Neural cell (in vitro differentiated cells): ENCODE results near the gene AKT3. TPM values are rescaled to one million over a fixed set of nuclear protein-coding genes. Genes with fewer than 3 reads are reported as not detected.

Experiments
- H2AFZ ChIP-seq: fragments of 200-600, 300-800 bp; sonication (generic), shearing (Covaris generic); 2 replicates; pipeline ENCODE4 v1.6.0; 2014; ENCODE audit warnings: low read depth, mild to moderate bottlenecking, antibody characterized with exemption, low read length, moderate library complexity
- H3F3A ChIP-seq: fragments of 200-600 bp; shearing (Covaris generic); 2 replicates; pipeline ENCODE4 v1.6.1; 2016; ENCODE audit warnings: mild to moderate bottlenecking, moderate library complexity, mixed read lengths, antibody characterized with exemption, low read length; ENCODE audit not compliant: insufficient read depth, poor library complexity, severe bottlenecking
- H3K27ac ChIP-seq: fragments of 200-600, 300-800 bp; sonication (generic), shearing (Covaris generic); 2 replicates; pipeline ENCODE4 v1.5.1; 2014; ENCODE audit warnings: mild to moderate bottlenecking, low read length, moderate library complexity
- H3K27me3 ChIP-seq: fragments of 300-800, 200-600 bp; sonication (generic), shearing (Covaris generic); 2 replicates; pipeline ENCODE4 v1.6.0; 2014; ENCODE audit warnings: mild to moderate bottlenecking, low read depth, low read length, moderate library complexity; ENCODE audit not compliant: insufficient read depth
- H3K36me3 ChIP-seq: fragments of 300-800, 200-600 bp; sonication (generic), shearing (Covaris generic); 2 replicates; pipeline ENCODE4 v1.5.1; 2014; ENCODE audit warnings: mild to moderate bottlenecking, antibody characterized with exemption, low read length, moderate library complexity; ENCODE audit not compliant: insufficient read depth
- H3K4me2 ChIP-seq: fragments of 300-800, 200-600 bp; sonication (generic), shearing (Covaris generic); 2 replicates; pipeline ENCODE4 v1.6.0; 2014; ENCODE audit warnings: mild to moderate bottlenecking, low read length
- H3K4me3 ChIP-seq: fragments of 300-800, 200-600 bp; sonication (generic), shearing (Covaris generic); 2 replicates; pipeline ENCODE4 v1.5.1; 2014; ENCODE audit warnings: mild to moderate bottlenecking, low read length, moderate library complexity
- H3K79me2 ChIP-seq: fragments of 200-600 bp; shearing (Covaris generic); replicated peaks from 2 replicates; pipeline ENCODE4 v1.6.0; 2014; ENCODE audit warnings: mild to moderate bottlenecking, low read length, moderate library complexity; ENCODE audit not compliant: insufficient read depth
- H3K9ac ChIP-seq: fragments of 300-800, 200-600 bp; sonication (generic), shearing (Covaris generic); 2 replicates; pipeline ENCODE4 v1.6.1; 2016; ENCODE audit warnings: mild to moderate bottlenecking, low read length, mixed read lengths
- H3K9me2 ChIP-seq: fragments of 200-600 bp; shearing (Covaris generic); 2 replicates; pipeline ENCODE4 v1.6.1; 2016; ENCODE audit warnings: mild to moderate bottlenecking, low read length, mixed read lengths; ENCODE audit not compliant: insufficient read depth
- H3K9me3 ChIP-seq: fragments of 200-600, 300-800 bp; sonication (generic), shearing (Covaris generic); 2 replicates; pipeline ENCODE4 v1.6.1; 2016; ENCODE audit warnings: mild to moderate bottlenecking, mixed run types, low read length, moderate library complexity, mixed read lengths
- H4K20me1 ChIP-seq: fragments of 200-600 bp; shearing (Covaris generic); 2 replicates; pipeline ENCODE4 v1.6.1; 2016; ENCODE audit warnings: mild to moderate bottlenecking, mixed run types; ENCODE audit not compliant: insufficient read depth
- CTCF ChIP-seq: fragments of 450-650 bp; IDR thresholded peaks from 2 replicates; pipeline ENCODE4 v1.5.1; 2014; ENCODE audit warnings: antibody characterized with exemption, mild to moderate bottlenecking, moderate library complexity; ENCODE audit not compliant: poor library complexity, severe bottlenecking
- EP300 ChIP-seq: fragments of 450-650 bp; conservative IDR thresholded peaks from 2 replicates; pipeline ENCODE4 v1.6.1; 2014; ENCODE audit warnings: antibody characterized with exemption, mild to moderate bottlenecking, moderate library complexity; ENCODE audit not compliant: poor library complexity, severe bottlenecking
- EZH2 ChIP-seq: fragments of 200-600, 300-800 bp; shearing (Covaris generic), sonication (generic); IDR thresholded peaks from 2 replicates; pipeline ENCODE4 v1.6.1; 2014; ENCODE audit warnings: antibody characterized with exemption, low read length, borderline replicate concordance, mild to moderate bottlenecking; ENCODE audit not compliant: insufficient read depth, poor library complexity, severe bottlenecking
- MXI1 ChIP-seq: fragments of 450-650 bp; conservative IDR thresholded peaks from 2 replicates; pipeline ENCODE4 v1.6.1; 2014; ENCODE audit warnings: antibody characterized with exemption, mild to moderate bottlenecking; ENCODE audit not compliant: poor library complexity, severe bottlenecking
- POLR2AphosphoS5 ChIP-seq: IDR thresholded peaks from 2 replicates; pipeline ENCODE4 v1.6.1; 2012
- RAD21 ChIP-seq: fragments of 450-650 bp; conservative IDR thresholded peaks from 2 replicates; pipeline ENCODE4 v1.6.1; 2014; ENCODE audit warnings: antibody characterized with exemption, mild to moderate bottlenecking, moderate library complexity
- REST ChIP-seq: IDR thresholded peaks from 2 replicates; pipeline ENCODE4 v1.6.1; 2012; ENCODE audit warnings: borderline replicate concordance
- SMC3 ChIP-seq: fragments of 450-650 bp; conservative IDR thresholded peaks from 2 replicates; pipeline ENCODE4 v1.6.1; 2014; ENCODE audit warnings: antibody characterized with exemption, mild to moderate bottlenecking, moderate library complexity; ENCODE audit not compliant: poor library complexity
- TAF1 ChIP-seq: IDR thresholded peaks from 2 replicates; pipeline ENCODE4 v1.6.1; 2012; ENCODE audit warnings: low read depth
- polyA plus RNA-seq: library from polyadenylated mRNA; depleted of rRNA; stranded (reverse); fragments of >200 nt; gene quantifications from 2 replicates; pipeline ENCODE4 v1.2.3, GENCODE V29; 2014

AKT3 gene
- polyA plus RNA-seq, 1 donor from 2014 or later, result 46.0 TPM

GRCh38 chr1:243855616-243856318 is 5.7 kb upstream of the AKT3 start:
- Histone ChIP-seq H3F3A (no peaks in the 10 kb centered on the region), H3K9ac (no peak overlapping the region), H3K36me3 (no peaks in the 10 kb centered on the region), H3K27me3 (no peaks in the 10 kb centered on the region), H3K9me2 (no peaks in the 10 kb centered on the region), H3K4me3 (no peak overlapping the region), H3K9me3 (no peaks in the 10 kb centered on the region), H3K4me2 (no peak overlapping the region), H4K20me1 (no peaks in the 10 kb centered on the region), H3K27ac (no peak overlapping the region), H3K79me2 (no peaks in the 10 kb centered on the region), H2AFZ (no peak overlapping the region)
- no peak for TF ChIP-seq SMC3
- no peak for TF ChIP-seq CTCF
- no peak for TF ChIP-seq POLR2AphosphoS5
- TF ChIP-seq MXI1, result no peak
- no peak for TF ChIP-seq EP300
- TF ChIP-seq TAF1, result no peak
- no peak for TF ChIP-seq REST
- no peak for TF ChIP-seq RAD21

DNA sequence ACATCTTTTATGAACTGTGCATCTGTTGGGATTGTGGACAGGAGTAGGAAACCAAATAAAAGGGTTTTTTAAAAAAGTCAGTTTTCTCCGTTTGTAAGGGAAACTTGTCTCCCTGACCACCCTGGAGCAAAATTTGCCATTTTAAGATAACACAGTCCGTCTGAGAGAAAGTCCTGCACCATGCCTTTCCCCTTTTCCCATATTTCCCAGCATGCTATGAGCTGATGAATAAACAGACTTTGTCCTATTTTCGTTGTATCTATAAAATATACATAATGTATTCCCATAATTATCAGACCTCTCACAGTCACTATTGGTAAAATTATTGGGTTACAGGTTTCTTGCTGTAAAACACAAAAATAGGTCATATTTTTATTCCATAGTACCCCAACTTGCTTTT is 1.7 kb upstream of the AKT3 start:
- Histone ChIP-seq H3K9ac (no peak overlapping the region), H3K4me2 (no peak overlapping the region), H3F3A (no peaks in the 10 kb centered on the region), H3K79me2 (peaks cover 14% of the 10 kb centered on the region), H3K36me3 (no peaks in the 10 kb centered on the region), H2AFZ (no peak overlapping the region), H3K27ac (no peak overlapping the region), H3K4me3 (peak overlapping the region; percentile 78), H3K27me3 (no peaks in the 10 kb centered on the region), H4K20me1 (no peaks in the 10 kb centered on the region), H3K9me2 (no peaks in the 10 kb centered on the region), H3K9me3 (no peaks in the 10 kb centered on the region)
- no peak for TF ChIP-seq POLR2AphosphoS5
- no peak for TF ChIP-seq EP300
- no peak for TF ChIP-seq CTCF
- no peak for TF ChIP-seq REST
- no peak for TF ChIP-seq SMC3
- TF ChIP-seq TAF1, result no peak
- TF ChIP-seq RAD21, result no peak
- no peak for TF ChIP-seq MXI1
- TF ChIP-seq EZH2, result no peak
